Suppressor macrophage (primary cell): ENCODE data around the gene IPO4.

Source experiments
- DNase-seq, 4 experiments: peaks; one replicate each; pipeline ENCODE4 v3.0.0-alpha.2; 2020 to 2022

IPO4 gene

GRCh38 chr14:24130717-24131548 is 57.7 kb downstream of the IPO4 start:
- DNase-seq: no peak

- peak in 1 of 4 experiments; percentile 19 for DNase-seq
Measured at GRCh38 chr14:24130380-24130716, 58.3 kb downstream of the IPO4 start, which contains the start of gene FITM1. TSS of gene FITM1 (plus strand) at chr14:24130659. CDS start at chr14:24131564, 905 bp downstream.
